ENCODE results near the gene PADI4. TPM values are rescaled to one million over a fixed set of nuclear protein-coding genes. Genes with fewer than 3 reads are reported as not detected.

Gene PADI4
- total and polyA plus RNA-seq, 2 experiments from 2014 or later, result not detected

DNA sequence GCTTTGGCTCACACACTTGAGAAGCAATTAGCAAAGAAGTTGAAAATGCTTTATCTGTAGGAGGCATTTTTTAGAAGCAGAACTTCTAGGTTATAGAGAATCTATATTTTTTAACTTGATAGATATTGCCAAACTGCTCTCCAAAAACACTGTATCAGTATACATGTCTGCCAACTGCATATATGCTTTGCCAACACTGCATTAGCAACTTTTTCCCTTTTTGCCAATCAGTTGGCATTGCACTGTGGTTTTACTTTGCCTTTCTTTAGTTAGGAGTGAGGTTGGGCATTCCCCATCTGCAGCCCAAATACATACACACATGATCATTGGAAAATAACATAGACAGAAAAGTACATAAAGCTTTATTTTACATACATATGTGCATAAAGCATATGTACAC is 44.1 kb upstream of the PADI4 start:
- no peak overlapping the region for H3K4me3 ChIP-seq
- H3K27me3 ChIP-seq, result no peaks in the 10 kb centered on the region
- H3K4me1 ChIP-seq (ENCODE audit: low read depth), result no peaks in the 10 kb centered on the region
- H3K27ac ChIP-seq, result no peak overlapping the region
- H3K9me3 ChIP-seq (ENCODE audit: low read depth), result no peaks in the 10 kb centered on the region
- DNase-seq (ENCODE audit: low read depth in 1 of 2, low spot score in 1 of 2), result no peak
- TF ChIP-seq CTCF (IDR thresholded peaks at IDR 0.05; ENCODE audit: low read depth, low read length), result no peak
- H3K36me3 ChIP-seq, result no peaks in the 10 kb centered on the region

GRCh38 chr1:17264470-17264869 is 43.5 kb upstream of the PADI4 start:
- Histone ChIP-seq H3K4me1 (ENCODE audit: low read depth) (no peaks in the 10 kb centered on the region), H3K27ac (no peak overlapping the region), H3K4me3 (no peak overlapping the region), H3K9me3 (ENCODE audit: low read depth) (no peaks in the 10 kb centered on the region), H3K36me3 (no peaks in the 10 kb centered on the region), H3K27me3 (no peaks in the 10 kb centered on the region)
- TF ChIP-seq CTCF (IDR thresholded peaks at IDR 0.05; ENCODE audit: low read depth, low read length), result no peak
- DNase-seq (ENCODE audit: low read depth in 1 of 2, low spot score in 1 of 2), result no peak

GRCh38 chr1:17265162-17265561 is 42.8 kb upstream of the PADI4 start:
- no peaks in the 10 kb centered on the region for H3K27me3 ChIP-seq
- no peak overlapping the region for H3K4me3 ChIP-seq
- no peaks in the 10 kb centered on the region for H3K36me3 ChIP-seq
- H3K27ac ChIP-seq, result no peak overlapping the region
- H3K9me3 ChIP-seq (ENCODE audit: low read depth), result no peaks in the 10 kb centered on the region
- no peaks in the 10 kb centered on the region for H3K4me1 ChIP-seq (ENCODE audit: low read depth)
- no peak for TF ChIP-seq CTCF (IDR thresholded peaks at IDR 0.05; ENCODE audit: low read depth, low read length)
- DNase-seq (ENCODE audit: low read depth in 1 of 2, low spot score in 1 of 2), result no peak

DNA sequence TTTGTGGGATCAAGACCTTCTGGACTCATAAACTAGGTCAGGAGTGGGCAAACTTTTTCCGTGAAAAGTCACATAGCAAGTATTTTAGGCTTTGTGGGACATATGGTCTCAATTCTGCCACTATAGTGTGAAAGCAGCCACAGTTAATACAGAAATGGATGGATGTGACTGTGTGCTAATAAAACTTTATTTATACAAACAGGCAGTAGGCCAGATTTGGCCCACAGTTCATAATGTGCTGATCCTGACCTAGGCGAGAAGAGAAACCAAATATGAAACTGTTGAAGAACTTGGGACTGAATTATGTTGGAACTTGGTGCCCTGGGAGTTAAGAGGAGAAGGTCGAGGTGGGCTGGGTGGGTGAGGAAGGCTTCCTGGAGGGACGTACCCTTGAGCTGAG is 42.0 kb upstream of the PADI4 start:
- H3K27me3 ChIP-seq, result no peaks in the 10 kb centered on the region
- H3K27ac ChIP-seq, result no peak overlapping the region
- no peak for TF ChIP-seq CTCF (IDR thresholded peaks at IDR 0.05; ENCODE audit: low read depth, low read length)
- no peaks in the 10 kb centered on the region for H3K9me3 ChIP-seq (ENCODE audit: low read depth)
- H3K4me3 ChIP-seq, result no peak overlapping the region
- no peaks in the 10 kb centered on the region for H3K36me3 ChIP-seq
- no peaks in the 10 kb centered on the region for H3K4me1 ChIP-seq (ENCODE audit: low read depth)
- no peak for DNase-seq (ENCODE audit: low read depth in 1 of 2, low spot score in 1 of 2)

DNA sequence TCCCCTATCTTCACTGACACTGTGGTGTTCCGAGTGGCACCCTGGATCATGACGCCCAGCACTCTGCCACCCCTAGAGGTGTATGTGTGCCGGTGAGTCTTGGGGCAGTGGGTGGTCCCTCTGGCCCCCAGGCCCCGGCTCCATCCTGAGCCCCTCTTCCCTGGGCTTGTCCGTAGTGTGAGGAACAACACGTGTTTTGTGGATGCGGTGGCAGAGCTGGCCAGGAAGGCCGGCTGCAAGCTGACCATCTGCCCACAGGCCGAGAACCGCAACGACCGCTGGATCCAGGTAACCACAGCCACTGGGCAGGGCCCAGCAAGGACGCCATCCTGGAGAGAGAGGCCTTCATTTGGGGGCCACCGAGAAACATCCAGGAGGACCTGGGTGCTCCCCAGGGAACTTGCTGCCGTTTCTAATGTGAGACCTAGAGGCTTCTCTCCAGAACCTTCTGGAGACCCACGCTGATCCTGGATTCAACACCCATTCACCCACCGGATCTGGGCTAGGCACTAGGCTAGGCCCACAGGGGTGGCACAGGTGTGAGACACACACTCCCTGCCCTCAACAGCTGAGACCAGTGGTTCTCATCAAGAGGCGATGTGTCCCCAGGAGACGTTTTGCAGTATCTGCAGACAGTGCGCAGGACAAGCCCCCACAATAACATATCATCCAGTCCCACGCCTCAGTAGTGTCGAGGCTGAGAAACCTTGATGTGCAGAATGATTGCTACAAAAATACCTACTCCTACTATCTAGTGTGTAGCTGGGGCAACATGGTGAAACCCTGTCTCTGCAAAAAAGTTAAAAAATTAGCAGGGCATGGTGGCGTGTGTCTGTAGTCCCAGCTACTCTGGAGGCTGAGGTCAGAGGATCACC is 36.9 kb upstream of the PADI4 start:
- H3K9me3 ChIP-seq (ENCODE audit: low read depth), result no peaks in the 10 kb centered on the region
- no peak overlapping the region for H3K4me3 ChIP-seq
- H3K36me3 ChIP-seq, result no peaks in the 10 kb centered on the region
- H3K4me1 ChIP-seq (ENCODE audit: low read depth), result no peaks in the 10 kb centered on the region
- no peak for TF ChIP-seq CTCF (IDR thresholded peaks at IDR 0.05; ENCODE audit: low read depth, low read length)
- no peak for DNase-seq (ENCODE audit: low read depth in 1 of 2, low spot score in 1 of 2)
- H3K27me3 ChIP-seq, result no peaks in the 10 kb centered on the region
- no peak overlapping the region for H3K27ac ChIP-seq

Data from cardiac muscle cell (in vitro differentiated cells and primary cell).